Islet precursor cell (in vitro differentiated cells): ENCODE data around the gene SRF.
A peak's percentile ranks its signal among the peaks of the same experiment; 100 is the strongest.
"Not testable (repeated sequence)": the region's sequence is repeated elsewhere in the genome, so short reads cannot be mapped to it uniquely, and the experiment has no call there.

Source experiments
- DNase-seq: peaks from one replicate; pipeline ENCODE4 v3.0.0-alpha.2; 2018

The SRF gene

DNA sequence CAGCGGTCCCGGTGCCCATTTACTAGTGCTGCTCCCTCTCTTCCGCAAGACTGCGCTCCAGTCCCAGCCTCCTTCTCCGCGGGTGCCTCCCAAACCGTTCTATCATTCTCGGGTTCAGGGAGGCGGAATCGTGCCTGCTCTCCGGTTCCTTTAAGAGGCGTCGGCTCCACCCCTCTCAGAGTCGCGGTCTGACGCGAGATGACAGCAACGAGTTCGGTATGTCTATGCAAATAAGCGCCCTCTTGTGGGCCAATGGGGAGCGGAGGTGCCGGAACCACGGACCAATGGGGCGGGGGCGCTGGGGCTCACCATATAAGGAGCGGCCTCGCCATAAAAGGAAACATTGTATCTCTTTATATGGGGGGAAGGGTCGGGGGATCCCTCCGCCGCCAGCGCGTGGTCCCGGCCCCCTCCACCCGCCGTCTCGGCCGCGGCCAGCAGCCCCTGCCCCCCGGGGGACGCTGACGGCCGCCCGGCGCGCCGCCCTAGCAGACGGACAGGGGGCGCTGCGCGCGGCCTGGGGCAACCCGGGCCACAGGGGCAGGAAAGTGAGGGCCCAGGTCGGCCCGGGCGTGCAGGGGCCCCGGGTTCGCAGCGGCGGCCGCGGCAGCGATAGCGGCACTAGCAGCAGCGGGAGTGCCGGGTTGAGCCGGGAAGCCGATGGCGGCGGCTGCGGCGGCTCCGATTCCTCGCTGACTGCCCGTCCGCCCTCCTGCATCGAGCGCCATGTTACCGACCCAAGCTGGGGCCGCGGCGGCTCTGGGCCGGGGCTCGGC, at the start of gene SRF:
SRF (plus strand) TSS at position 339 of the 776 bp plus-strand sequence; CDS start at position 727, 388 bp downstream.
- DNase-seq: peak; percentile 100

DNA sequence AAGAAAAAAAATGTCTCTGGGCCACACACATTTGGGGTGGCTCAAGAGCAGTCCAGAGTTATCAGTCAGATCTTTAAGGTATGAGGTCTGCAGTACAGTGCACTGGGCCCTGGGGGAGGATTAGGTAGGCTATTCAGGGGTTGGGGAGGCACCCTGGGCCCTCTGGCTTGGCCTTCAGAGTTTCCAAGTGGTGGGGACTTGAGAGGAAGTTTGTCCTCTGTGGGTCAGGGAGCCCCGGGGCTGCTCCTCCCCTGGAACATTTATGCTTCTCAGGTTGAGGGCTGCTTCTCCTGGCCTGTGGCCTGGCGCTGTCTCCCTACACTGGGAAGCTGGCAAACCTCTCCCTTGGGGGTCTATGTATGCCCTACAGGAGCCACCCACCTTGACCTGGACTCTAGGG, 48.9 kb upstream of the SRF start:
- peak; percentile 65 for DNase-seq

GRCh38 chr6:43123461-43124314, 47.4 kb upstream of the SRF start:
- DNase-seq: peak; percentile 84

DNA sequence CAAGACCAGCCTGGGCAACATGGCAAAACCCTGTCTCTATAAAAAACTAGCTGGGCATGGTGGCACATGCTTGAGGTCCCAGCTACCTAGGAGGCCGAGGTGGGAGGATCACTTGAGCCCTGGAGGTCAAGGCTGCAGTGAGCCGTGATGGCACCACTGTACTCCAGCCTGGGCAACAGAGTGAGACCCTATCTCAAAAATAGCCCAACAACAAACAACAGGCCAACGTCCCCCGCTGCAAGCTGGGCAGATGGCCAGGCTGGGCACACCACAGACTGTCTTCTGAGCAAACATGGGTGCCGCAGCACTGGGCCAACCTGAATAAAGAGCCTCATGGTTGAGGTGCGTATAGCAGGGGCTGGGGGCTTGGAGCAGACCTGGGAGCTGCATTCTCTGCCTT, 46.6 kb upstream of the SRF start:
- no peak for DNase-seq

GRCh38 chr6:43125119-43125518, 46.0 kb upstream of the SRF start:
- peak; percentile 99 for DNase-seq

DNA sequence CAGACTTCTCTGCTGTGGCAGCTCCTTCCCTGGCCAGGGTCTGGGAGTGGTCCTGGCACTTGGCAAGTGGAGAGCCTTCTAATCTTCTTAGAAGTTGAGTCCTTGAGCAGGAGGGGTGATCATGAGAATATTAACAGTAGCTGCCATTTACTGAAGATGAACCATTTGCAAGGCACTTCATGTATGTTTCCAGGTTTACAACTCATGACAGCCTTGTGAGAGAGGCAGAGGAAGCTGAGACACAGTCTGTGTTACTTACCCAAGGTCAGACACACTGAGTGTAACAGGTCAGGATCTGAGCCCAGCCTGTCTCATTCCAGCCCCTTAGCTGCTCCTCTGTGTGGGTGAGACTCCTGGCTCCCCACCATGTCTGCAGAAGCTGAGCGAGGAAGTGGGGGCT, 45.5 kb upstream of the SRF start:
- DNase-seq: no peak

DNA sequence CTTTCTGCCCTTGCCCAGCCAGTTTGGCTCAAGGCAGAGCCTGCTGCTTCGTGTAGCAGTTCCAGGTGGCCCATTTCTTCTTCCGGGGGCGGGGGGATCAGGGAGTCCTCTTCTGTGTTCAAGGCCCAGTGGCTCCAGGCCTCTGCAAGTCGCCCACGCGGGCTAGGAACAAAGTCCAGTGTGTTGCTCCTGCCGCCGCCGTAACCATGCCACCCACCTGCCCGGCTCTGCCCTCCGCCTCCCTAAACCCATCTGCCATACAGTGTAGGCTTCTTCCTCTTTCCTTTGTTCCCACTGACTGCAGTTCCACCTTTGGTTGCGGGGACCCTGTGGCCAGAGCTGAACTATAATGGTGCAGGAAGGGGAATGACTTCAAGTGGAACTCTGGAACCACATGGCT, 43.9 kb upstream of the SRF start:
- no peak for DNase-seq

GRCh38 chr6:43127877-43128276, 43.2 kb upstream of the SRF start:
- DNase-seq: no peak

GRCh38 chr6:43128926-43129325, 42.1 kb upstream of the SRF start:
- DNase-seq: no peak

DNA sequence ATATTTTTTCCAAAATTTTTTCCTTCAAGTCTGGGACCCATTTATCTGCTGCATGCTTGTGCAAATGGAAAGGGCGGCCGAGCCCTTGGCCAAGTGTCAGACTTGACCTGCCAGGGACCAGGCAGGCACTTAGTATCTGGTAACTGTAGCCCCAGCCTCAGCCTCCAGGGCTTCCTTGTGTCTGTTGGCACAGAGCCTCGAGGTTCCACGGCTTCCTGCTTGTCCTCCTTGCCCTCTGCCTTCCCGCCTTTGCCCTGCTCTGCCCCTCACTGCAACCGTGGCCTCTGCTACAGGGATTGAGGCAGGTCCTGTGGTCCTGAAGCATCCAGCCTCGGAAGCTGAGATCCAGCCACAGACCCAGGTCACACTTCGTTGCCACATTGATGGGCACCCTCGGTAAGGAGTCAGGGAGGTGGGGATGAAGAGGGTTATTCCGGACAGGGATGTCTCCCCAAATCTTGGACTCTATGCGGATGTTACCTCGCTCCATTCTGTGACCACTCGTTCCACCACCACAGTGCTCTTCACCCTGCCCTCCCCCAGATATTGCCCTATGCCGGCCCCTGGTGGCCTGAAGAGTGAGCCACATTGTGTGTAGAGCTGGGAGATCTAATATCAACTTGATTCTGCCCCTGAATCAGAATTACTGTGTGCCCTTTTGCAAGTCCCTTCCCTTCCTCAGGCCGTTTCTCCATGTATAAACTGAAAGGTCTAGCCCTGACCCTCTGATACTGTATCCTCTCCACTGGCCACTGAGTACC, 41.5 kb upstream of the SRF start:
- no peak for DNase-seq

DNA sequence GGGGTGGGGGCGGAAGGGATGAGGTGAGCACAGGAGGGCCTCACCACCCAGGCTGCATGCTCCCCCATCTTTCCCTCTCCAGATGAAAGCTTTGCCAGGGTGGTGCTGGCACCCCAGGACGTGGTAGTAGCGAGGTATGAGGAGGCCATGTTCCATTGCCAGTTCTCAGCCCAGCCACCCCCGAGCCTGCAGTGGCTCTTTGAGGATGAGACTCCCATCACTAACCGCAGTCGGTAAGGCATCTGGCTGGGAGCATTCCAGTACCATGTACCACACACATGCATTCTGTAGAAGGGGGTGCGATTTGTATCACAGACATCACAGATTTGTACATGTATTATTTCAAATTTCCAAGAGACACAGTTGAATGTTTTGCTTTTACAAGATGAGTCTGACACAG, 40.6 kb upstream of the SRF start:
- no peak for DNase-seq

DNA sequence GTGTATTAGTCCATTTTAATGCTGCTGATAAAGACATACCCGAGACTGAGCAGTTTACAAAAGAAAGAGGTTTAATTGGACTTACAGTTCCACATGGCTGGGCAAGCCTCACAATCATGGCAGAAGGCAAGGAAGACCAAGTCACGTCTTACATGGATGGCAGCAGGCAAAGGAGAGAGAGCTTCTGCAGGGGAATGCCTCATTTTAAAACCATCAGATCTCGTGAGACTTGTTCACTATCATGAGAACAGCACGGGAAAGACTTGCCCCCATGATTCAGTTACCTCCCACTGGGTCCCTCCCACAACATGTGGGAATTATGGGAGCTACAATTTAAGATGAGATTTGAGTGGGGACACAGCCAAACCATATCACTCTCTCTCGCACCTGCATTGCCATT, 39.7 kb upstream of the SRF start:
- DNase-seq: not testable (repeated sequence)

DNA sequence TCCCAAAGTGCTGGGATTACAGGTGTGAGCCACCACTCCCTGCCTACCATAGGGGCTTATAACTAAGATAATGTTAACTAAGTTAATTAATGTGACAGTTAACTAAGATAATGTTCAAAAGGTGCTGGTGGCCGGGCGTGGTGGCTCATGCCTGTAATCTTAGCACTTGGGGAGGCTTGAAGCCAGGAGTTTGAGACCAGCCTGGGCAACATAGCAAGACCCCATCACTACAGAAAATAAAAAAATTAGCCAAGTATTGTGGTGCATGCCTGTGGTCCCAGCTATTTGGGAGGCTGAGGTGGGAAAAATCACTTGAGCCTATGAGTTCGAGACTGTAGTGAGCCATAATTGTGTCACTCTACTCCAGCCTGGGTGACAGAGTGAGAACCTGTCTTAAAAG, 32.8 kb upstream of the SRF start:
- DNase-seq: no peak

DNA sequence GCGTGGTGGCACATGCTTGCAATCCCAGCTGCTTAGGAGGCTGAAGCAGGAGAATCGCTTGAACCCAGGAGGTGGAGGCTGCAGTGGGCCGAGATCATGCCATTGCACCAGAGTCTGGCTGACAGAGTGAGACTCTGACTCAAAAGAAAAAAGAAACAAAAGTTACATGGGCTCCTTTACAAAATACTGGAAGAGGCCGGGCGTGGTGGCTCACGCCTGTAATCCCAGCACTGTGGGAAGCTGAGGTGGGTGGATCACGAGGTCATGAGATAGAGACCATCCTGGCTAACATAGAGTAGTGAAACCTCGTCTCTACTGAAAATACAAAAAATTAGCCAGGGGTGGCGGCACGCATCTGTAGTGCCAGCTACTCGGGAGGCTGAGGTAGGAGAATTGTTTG, 31.1 kb upstream of the SRF start:
- not testable (repeated sequence) for DNase-seq

- DNase-seq: no peak
These were observed 29.4 kb upstream of the SRF start for GRCh38 chr6:43141644-43142043.

- no peak for DNase-seq
These were observed 29.0 kb upstream of the SRF start for GRCh38 chr6:43142101-43142500.

- peak; percentile 98 for DNase-seq
These were observed 27.6 kb upstream of the SRF start for GRCh38 chr6:43143235-43144128.

DNA sequence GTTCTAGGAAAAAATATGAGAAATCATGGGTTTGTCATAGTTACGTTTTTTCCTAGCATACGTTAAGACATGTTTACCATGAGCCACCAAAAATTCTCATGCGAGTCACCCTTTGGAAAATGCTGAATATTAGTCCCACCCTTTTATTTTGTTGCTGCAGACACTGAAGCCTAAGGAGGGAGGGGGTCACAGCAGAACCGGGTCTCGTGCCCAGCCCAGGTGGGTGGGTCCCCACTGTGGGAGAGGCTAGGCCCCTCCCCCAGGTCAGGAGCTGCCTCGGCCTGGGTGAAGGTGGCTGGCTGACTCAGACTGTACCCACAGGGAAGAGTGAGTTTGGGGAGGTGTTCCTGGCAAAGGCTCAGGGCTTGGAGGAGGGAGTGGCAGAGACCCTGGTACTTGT, 26.2 kb upstream of the SRF start:
- DNase-seq: no peak

GRCh38 chr6:43146261-43146660, 24.8 kb upstream of the SRF start:
- DNase-seq: no peak

DNA sequence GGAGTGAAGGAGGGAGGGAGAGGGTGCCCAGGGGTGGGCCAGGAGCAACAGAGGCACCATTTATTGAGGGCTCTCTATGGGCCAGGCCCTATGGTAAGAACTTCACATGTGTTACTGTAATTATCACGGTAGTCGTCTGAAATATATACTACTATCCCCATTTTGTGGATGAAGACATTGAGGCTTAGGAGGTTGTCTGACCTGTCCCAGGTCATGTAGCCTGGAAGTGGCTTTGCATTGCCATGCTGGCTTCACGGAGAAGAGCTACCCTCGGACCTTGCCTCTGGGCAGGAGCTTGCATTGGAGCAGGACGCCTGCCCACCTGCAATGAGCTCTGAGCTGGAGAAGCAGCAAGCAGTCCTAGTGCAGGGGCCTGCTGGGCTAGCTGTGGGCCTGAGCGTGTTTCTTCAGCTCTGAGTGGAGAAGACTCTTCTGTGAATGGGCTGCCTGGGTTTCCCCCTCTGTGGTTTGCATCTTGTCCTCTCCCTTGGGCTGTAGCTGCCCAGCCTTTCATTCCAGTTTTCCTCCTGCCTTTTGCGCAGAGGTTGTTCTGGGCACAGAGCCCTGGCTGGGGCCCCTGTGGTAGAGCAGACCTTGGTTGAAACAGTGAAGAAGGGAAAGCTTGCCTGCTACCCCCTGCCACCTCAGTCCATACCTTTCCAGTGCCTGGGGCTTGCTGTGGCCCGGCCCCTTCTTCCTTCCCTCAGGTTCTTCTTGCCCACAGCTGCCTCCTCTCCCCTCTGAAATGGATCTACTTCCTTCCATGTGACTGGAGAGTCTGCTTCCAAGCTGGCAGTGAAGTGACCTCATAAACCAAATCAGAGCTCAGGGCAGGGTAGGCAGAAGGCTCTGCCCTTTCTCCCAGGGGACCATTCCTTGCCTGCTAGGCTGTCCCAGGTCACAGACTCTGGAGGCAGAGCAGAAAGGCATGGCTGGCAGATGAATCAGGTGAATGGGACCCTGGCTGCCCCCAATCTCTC, 24.1 kb upstream of the SRF start:
- no peak for DNase-seq
